A673 (cell line): Measurements from ENCODE around the gene PSMB11. TPM values are rescaled to one million over a fixed set of nuclear protein-coding genes. Genes with fewer than 3 reads are reported as not detected.

Experiments used
- BruUV-seq: library from RNA; stranded (reverse); fragments of 400-500 nt; replicated peaks from 2 replicates; lab custom pipeline; 2021; lab: Mats Ljungman, UMichigan
- CTCF ChIA-PET: fragments of 300-600 bp; sonication (Branson Sonifier 250); formaldehyde crosslinking; loops from one replicate; lab custom pipeline; 2022; ENCODE audit warnings: antibody characterized with exemption; lab: Charles Lee
- POLR2A ChIA-PET: fragments of 300-600 bp; sonication (Branson Sonifier 250); formaldehyde crosslinking; loops from one replicate; lab custom pipeline; 2022; ENCODE audit warnings: antibody characterized with exemption; ENCODE audit not compliant: low non-redundant PET; lab: Charles Lee
- DNase-seq: peaks from one replicate; pipeline ENCODE4 v3.0.0-alpha.2; 2015; ENCODE audit warnings: low spot score
- H3K27ac ChIP-seq: fragments of 200-600 bp; sonication (generic); 2 replicates; pipeline ENCODE4 v1.5.1; 2016; ENCODE audit warnings: mixed run types, low read depth, mild to moderate bottlenecking, mixed read lengths, antibody characterized with exemption, low read length; ENCODE audit not compliant: poor library complexity, severe bottlenecking
- H3K27me3 ChIP-seq: fragments of 200-600 bp; sonication (generic); replicated peaks from 2 replicates; pipeline ENCODE4 v1.6.1; 2017; ENCODE audit warnings: mixed run types, low read depth, mild to moderate bottlenecking, mixed read lengths, antibody characterized with exemption, low read length; ENCODE audit not compliant: insufficient read depth, poor library complexity
- H3K36me3 ChIP-seq: fragments of 200-600 bp; sonication (generic); 2 replicates; pipeline ENCODE4 v1.6.1; 2016; ENCODE audit warnings: mixed run types, mild to moderate bottlenecking, mixed read lengths, antibody characterized with exemption, low read length; ENCODE audit not compliant: insufficient read depth, poor library complexity, severe bottlenecking
- H3K4me1 ChIP-seq: fragments of 200-600 bp; sonication (generic); 2 replicates; pipeline ENCODE4 v1.6.1; 2017; ENCODE audit warnings: mixed run types, mild to moderate bottlenecking, mixed read lengths, antibody characterized with exemption, low read length; ENCODE audit not compliant: insufficient read depth, poor library complexity, severe bottlenecking
- H3K4me3 ChIP-seq: fragments of 200-600 bp; sonication (generic); 2 replicates; pipeline ENCODE4 v1.5.1; 2016; ENCODE audit warnings: low read depth, mixed run types, mild to moderate bottlenecking, mixed read lengths, low read length; ENCODE audit not compliant: poor library complexity, severe bottlenecking
- H3K9me3 ChIP-seq: fragments of 200-600 bp; sonication (generic); 2 replicates; pipeline ENCODE4 v1.6.1; 2016; ENCODE audit warnings: mixed run types, low read depth, mild to moderate bottlenecking, mixed read lengths, antibody characterized with exemption, low read length; ENCODE audit not compliant: poor library complexity, severe bottlenecking
- EZH2 ChIP-seq: fragments of 200-600 bp; sonication (generic); IDR thresholded peaks from 2 replicates; pipeline ENCODE4 v1.6.1; 2017; ENCODE audit warnings: borderline replicate concordance, low read depth, mild to moderate bottlenecking, mixed read lengths, antibody characterized with exemption, low read length; ENCODE audit not compliant: poor library complexity, severe bottlenecking
- intact Hi-C: fragments of 100-400 bp; cut with micrococcal nuclease; formaldehyde crosslinking; loops from one replicate; pipeline ENCODE4 v1.10.0; 2022; ENCODE audit not compliant: unreplicated experiment
- total RNA-seq: library from RNA; stranded (reverse); gene quantifications from 2 replicates; pipeline ENCODE4 v1.2.3, GENCODE V29; 2021
- TF ChIP-seq, protein P1 (sequence below): fragments of 300-800, 200-600 bp; sonication (generic); conservative IDR thresholded peaks from 2 replicates; pipeline ENCODE4 v1.5.1; 2017; ENCODE audit warnings: low read depth, mild to moderate bottlenecking, antibody characterized with exemption, low read length, moderate library complexity, mixed read lengths

The PSMB11 gene
- total RNA-seq, 1 experiment from 2014 or later = not detected

DNA sequence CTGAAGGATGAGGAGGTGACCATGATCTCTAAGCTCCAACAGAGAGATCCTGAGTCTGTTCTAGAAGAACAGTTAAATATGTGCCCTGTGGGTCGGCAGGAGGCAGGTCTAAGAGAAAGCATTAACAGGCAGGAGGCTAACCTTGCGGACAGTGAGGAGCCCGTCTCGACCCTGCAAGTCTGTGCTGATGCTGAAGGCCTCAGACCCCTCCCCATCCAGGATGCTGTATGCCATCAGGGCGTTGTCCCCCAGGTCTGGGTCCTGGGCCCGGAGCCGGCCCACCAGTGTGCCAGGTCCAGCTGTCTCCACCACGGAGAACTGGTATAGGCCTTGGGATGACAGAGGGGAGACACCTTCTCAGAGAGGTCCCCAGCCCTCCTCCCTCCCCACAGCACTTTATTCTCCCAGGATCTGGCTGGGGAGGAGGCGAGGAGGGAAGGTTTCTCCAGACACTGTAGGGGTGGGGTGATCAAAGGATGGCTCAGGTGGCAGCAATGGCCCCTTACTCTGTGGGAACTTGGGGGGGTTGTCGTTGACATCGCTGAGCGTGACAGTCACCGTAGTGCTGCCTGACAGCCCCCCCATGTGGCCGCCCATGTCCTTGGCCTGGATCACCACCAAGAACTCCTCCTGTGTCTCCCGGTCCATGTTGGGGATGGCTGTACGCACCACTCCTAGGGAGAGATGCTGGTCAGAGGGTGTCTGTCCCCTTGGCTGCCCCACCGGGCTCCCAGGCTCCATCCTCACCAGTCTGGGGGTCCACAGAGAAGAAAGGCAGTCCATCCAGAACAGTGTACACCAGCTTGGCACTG is 12.2 kb downstream of the PSMB11 start:
- DNase-seq = peak; percentile 54
- Histone ChIP-seq H3K27ac (no peak overlapping the region), H3K4me1 (peaks cover 19% of the 10 kb centered on the region), H3K4me3 (no peak overlapping the region), H3K36me3 (peaks cover 40% of the 10 kb centered on the region), H3K27me3 (no peaks in the 10 kb centered on the region), H3K9me3 (no peaks in the 10 kb centered on the region)
- BruUV-seq = no TSS peak
- POLR2A ChIA-PET = interaction anchor here (0.5 kb wide), 1 partner anchor 27 kb away, joined by 3 read pairs; no protein-coding TSS in a partner anchor
- TF ChIP-seq, protein P1, sequence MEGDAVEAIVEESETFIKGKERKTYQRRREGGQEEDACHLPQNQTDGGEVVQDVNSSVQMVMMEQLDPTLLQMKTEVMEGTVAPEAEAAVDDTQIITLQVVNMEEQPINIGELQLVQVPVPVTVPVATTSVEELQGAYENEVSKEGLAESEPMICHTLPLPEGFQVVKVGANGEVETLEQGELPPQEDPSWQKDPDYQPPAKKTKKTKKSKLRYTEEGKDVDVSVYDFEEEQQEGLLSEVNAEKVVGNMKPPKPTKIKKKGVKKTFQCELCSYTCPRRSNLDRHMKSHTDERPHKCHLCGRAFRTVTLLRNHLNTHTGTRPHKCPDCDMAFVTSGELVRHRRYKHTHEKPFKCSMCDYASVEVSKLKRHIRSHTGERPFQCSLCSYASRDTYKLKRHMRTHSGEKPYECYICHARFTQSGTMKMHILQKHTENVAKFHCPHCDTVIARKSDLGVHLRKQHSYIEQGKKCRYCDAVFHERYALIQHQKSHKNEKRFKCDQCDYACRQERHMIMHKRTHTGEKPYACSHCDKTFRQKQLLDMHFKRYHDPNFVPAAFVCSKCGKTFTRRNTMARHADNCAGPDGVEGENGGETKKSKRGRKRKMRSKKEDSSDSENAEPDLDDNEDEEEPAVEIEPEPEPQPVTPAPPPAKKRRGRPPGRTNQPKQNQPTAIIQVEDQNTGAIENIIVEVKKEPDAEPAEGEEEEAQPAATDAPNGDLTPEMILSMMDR = peak; percentile 58
- no peak for TF ChIP-seq EZH2
- intact Hi-C loops = loop anchor here (1.0 to 10.0 kb wide), 3 partner anchors 60 to 499 kb away; no protein-coding TSS in a partner anchor
- CTCF ChIA-PET = interaction anchor here (1.9 to 10.7 kb wide), 2 partner anchors 60 to 68 kb away, joined by 16 to 134 read pairs; no protein-coding TSS in a partner anchor

DNA sequence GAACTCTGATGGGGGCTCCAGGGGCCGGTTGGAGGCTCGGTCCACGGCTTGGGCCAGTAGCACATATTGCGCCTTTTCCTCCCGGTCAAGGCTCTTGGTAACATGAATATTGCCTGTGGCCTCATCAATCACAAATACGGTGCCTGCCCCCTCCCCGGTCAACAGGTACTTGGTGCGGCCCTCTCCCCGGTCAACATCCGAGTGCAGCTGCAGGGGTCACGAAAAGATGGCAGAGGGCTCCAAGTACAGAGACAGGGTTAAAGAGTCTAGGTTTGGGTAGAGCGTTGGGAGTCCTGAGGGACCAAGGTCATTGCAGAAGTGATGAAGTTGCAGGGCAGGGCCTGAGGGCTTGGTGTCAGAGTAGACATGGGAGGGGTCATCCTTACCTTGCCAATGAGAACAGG is 13.1 kb downstream of the PSMB11 start:
- no peaks in the 10 kb centered on the region for H3K27me3 ChIP-seq
- ChIA-PET CTCF (interaction anchor here (0.6 to 10.7 kb wide), 3 partner anchors 61 to 194 kb away, joined by 6 to 134 read pairs (median 16); no protein-coding TSS in a partner anchor), POLR2A (no interaction called here)
- H3K4me3 ChIP-seq = no peak overlapping the region
- BruUV-seq = no TSS peak
- peaks cover 40% of the 10 kb centered on the region for H3K36me3 ChIP-seq
- TF ChIP-seq, protein P1 = no peak
- TF ChIP-seq EZH2 = no peak
- intact Hi-C loops = loop anchor here (5.0 to 10.0 kb wide), 2 partner anchors 500 to 668 kb away; no protein-coding TSS in a partner anchor
- H3K4me1 ChIP-seq = peaks cover 19% of the 10 kb centered on the region
- DNase-seq = no peak
- no peaks in the 10 kb centered on the region for H3K9me3 ChIP-seq
- H3K27ac ChIP-seq = no peak overlapping the region

DNA sequence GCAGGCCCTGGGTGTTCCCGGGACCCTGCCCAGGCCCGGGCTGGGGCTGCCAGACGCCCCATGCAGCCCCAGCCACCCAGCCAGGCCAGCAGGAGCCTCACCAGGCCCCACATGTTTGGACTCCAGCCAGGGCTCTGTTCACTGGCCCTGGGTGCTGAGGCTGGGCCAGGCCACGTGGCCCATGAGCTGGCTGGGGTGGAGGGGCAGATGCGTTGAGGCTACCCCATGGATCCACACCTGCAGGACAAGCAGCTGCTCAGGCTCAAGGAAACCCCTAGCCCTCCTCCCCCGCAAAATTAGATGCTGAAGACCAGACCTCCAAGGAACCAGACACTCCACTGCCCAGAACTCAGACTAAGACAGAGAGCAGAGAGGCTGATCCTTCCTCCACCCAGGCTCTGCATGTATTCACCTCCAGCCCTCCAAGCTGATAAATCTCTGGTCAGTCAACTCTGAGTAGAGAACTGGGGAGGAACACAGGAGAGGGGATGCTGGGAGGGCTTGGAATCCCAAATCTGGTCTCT is 13.7 kb downstream of the PSMB11 start:
- BruUV-seq = no TSS peak
- no peaks in the 10 kb centered on the region for H3K27me3 ChIP-seq
- no peak for DNase-seq
- H3K9me3 ChIP-seq = no peaks in the 10 kb centered on the region
- TF ChIP-seq, protein P1 = no peak
- no peak for TF ChIP-seq EZH2
- peak overlapping the region; percentile 76 for H3K4me3 ChIP-seq
- peaks cover 19% of the 10 kb centered on the region for H3K4me1 ChIP-seq
- H3K36me3 ChIP-seq = peaks cover 42% of the 10 kb centered on the region
- CTCF ChIA-PET = interaction anchor here (0.6 to 10.7 kb wide), 3 partner anchors 61 to 195 kb away, joined by 4 to 134 read pairs (median 6); no protein-coding TSS in a partner anchor
- intact Hi-C loops = loop anchor here (5.0 to 10.0 kb wide), 2 partner anchors 501 to 668 kb away; no protein-coding TSS in a partner anchor
- H3K27ac ChIP-seq = no peak overlapping the region
- POLR2A ChIA-PET = no interaction called here
